ENCODE data around the gene DNAH12. TPM values are rescaled to one million over a fixed set of nuclear protein-coding genes. Genes with fewer than 3 reads are reported as not detected.
"Not testable (repeated sequence)": the region's sequence is repeated elsewhere in the genome, so short reads cannot be mapped to it uniquely, and the experiment has no call there.

DNAH12 gene
- polyA plus RNA-seq, 1 donor from 2014 or later, result 1.8 TPM

DNA sequence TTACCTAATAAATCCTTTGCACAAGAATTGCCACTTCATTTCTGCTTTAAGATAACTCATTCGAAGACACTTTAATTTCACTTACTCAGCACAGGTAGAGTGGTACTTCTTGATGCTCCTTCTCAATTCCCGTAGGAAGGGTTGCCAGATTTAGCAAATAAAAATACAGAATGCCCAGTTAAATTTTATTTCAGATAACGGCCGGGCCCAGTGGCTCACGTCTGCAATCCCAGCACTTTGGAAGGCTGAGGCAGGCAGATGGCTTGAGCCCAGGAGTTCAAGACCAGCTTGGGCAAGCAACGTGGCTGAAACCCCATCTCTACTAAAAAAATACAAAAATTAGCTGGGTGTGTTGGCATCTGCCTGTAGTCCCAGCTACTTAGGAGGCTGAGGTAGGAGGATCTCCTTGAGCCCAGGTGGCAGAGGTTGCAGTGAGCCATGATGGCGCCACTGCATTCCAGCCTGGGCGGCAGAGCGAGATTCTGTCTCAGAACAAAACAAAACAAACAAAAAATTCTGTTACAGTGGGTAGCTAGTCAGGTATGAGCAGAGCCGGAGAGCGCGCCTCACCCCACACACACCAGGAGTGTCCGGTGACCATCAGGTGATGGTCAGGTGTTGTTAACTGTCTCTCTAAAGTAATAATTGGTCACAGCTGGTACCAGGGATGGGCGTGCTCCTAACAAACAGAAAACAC is 92.8 kb downstream of the DNAH12 start:
- H4K20me1 ChIP-seq (ENCODE audit: insufficient read depth), result no peaks in the 10 kb centered on the region
- H3K9me3 ChIP-seq (ENCODE audit: low read length), result no peaks in the 10 kb centered on the region
- no peak overlapping the region for H2AFZ ChIP-seq (ENCODE audit: low read depth, low read length)
- H3K27ac ChIP-seq (ENCODE audit: low read length), result no peak overlapping the region
- no peak overlapping the region for H3K4me3 ChIP-seq (ENCODE audit: low read length)
- no peaks in the 10 kb centered on the region for H3K27me3 ChIP-seq (ENCODE audit: insufficient read depth, low read depth, low read length)
- no peaks in the 10 kb centered on the region for H3K9me2 ChIP-seq (ENCODE audit: insufficient read depth, low read length)
- TF ChIP-seq, protein P1, sequence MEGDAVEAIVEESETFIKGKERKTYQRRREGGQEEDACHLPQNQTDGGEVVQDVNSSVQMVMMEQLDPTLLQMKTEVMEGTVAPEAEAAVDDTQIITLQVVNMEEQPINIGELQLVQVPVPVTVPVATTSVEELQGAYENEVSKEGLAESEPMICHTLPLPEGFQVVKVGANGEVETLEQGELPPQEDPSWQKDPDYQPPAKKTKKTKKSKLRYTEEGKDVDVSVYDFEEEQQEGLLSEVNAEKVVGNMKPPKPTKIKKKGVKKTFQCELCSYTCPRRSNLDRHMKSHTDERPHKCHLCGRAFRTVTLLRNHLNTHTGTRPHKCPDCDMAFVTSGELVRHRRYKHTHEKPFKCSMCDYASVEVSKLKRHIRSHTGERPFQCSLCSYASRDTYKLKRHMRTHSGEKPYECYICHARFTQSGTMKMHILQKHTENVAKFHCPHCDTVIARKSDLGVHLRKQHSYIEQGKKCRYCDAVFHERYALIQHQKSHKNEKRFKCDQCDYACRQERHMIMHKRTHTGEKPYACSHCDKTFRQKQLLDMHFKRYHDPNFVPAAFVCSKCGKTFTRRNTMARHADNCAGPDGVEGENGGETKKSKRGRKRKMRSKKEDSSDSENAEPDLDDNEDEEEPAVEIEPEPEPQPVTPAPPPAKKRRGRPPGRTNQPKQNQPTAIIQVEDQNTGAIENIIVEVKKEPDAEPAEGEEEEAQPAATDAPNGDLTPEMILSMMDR (IDR thresholded peaks at IDR 0.05; ENCODE audit: poor library complexity, severe bottlenecking), result no peak
- TF ChIP-seq EP300 (conservative IDR thresholded peaks at IDR 0.05; ENCODE audit: poor library complexity, severe bottlenecking) (no peak), POLR2AphosphoS5 (IDR thresholded peaks at IDR 0.05) (no peak), TAF1 (IDR thresholded peaks at IDR 0.05; ENCODE audit: low read depth) (no peak), MXI1 (conservative IDR thresholded peaks at IDR 0.05; ENCODE audit: poor library complexity, severe bottlenecking) (no peak), SMC3 (conservative IDR thresholded peaks at IDR 0.05; ENCODE audit: poor library complexity) (no peak), RAD21 (conservative IDR thresholded peaks at IDR 0.05) (no peak), EZH2 (IDR thresholded peaks at IDR 0.05; ENCODE audit: borderline replicate concordance, insufficient read depth, low read length, poor library complexity, severe bottlenecking) (no peak)
- TF ChIP-seq, protein P2, sequence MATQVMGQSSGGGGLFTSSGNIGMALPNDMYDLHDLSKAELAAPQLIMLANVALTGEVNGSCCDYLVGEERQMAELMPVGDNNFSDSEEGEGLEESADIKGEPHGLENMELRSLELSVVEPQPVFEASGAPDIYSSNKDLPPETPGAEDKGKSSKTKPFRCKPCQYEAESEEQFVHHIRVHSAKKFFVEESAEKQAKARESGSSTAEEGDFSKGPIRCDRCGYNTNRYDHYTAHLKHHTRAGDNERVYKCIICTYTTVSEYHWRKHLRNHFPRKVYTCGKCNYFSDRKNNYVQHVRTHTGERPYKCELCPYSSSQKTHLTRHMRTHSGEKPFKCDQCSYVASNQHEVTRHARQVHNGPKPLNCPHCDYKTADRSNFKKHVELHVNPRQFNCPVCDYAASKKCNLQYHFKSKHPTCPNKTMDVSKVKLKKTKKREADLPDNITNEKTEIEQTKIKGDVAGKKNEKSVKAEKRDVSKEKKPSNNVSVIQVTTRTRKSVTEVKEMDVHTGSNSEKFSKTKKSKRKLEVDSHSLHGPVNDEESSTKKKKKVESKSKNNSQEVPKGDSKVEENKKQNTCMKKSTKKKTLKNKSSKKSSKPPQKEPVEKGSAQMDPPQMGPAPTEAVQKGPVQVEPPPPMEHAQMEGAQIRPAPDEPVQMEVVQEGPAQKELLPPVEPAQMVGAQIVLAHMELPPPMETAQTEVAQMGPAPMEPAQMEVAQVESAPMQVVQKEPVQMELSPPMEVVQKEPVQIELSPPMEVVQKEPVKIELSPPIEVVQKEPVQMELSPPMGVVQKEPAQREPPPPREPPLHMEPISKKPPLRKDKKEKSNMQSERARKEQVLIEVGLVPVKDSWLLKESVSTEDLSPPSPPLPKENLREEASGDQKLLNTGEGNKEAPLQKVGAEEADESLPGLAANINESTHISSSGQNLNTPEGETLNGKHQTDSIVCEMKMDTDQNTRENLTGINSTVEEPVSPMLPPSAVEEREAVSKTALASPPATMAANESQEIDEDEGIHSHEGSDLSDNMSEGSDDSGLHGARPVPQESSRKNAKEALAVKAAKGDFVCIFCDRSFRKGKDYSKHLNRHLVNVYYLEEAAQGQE (IDR thresholded peaks at IDR 0.05; ENCODE audit: borderline replicate concordance), result no peak
- no peaks in the 10 kb centered on the region for H3K79me2 ChIP-seq (replicated peaks; ENCODE audit: insufficient read depth, low read length)
- H3F3A ChIP-seq (ENCODE audit: insufficient read depth, low read length, poor library complexity, severe bottlenecking), result no peaks in the 10 kb centered on the region
- H3K9ac ChIP-seq (ENCODE audit: low read length), result no peak overlapping the region
- H3K4me2 ChIP-seq (ENCODE audit: low read length), result no peak overlapping the region
- no peaks in the 10 kb centered on the region for H3K36me3 ChIP-seq (ENCODE audit: insufficient read depth, low read length)

DNA sequence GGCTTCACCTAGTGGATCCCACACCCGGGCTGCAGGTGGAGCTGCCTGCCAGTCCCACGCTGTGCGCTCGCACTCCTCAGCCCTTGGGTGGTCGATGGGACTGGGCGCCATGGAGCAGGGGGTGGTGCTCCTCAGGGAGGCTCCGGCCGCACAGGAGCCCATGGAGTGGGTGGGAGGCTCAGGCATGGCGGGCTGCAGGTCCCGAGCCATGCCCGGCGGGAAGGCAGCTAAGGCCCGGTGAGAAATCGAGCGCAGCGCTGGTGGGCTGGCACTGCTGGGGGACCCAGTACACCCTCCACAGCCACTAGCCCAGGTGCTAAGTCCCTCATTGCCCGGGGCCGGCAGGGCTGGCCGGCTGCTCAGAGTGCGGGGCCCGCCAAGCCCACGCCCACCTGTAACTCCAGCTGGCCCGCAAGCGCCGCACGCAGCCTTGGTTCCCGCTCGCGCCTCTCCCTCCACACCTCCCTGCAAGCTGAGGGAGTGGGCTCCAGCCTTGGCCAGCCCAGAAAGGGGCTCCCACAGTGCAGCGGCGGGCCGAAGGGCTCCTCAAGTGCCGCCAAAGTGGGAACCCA is 94.8 kb downstream of the DNAH12 start:
- not testable (repeated sequence) for H3K79me2 ChIP-seq (replicated peaks; ENCODE audit: insufficient read depth, low read length); H3K4me3 ChIP-seq (ENCODE audit: low read length); H3F3A ChIP-seq (ENCODE audit: insufficient read depth, low read length, poor library complexity, severe bottlenecking); H3K4me2 ChIP-seq (ENCODE audit: low read length); H3K36me3 ChIP-seq (ENCODE audit: insufficient read depth, low read length); H3K9me3 ChIP-seq (ENCODE audit: low read length); H3K27me3 ChIP-seq (ENCODE audit: insufficient read depth, low read depth, low read length); H3K9me2 ChIP-seq (ENCODE audit: insufficient read depth, low read length); H3K27ac ChIP-seq (ENCODE audit: low read length); H4K20me1 ChIP-seq (ENCODE audit: insufficient read depth); H3K9ac ChIP-seq (ENCODE audit: low read length); H2AFZ ChIP-seq (ENCODE audit: low read depth, low read length)

- not testable (repeated sequence) for H3K4me2 ChIP-seq (ENCODE audit: low read length); H3K79me2 ChIP-seq (replicated peaks; ENCODE audit: insufficient read depth, low read length); H3F3A ChIP-seq (ENCODE audit: insufficient read depth, low read length, poor library complexity, severe bottlenecking); H3K27ac ChIP-seq (ENCODE audit: low read length); H3K9ac ChIP-seq (ENCODE audit: low read length); H3K9me3 ChIP-seq (ENCODE audit: low read length); H3K36me3 ChIP-seq (ENCODE audit: insufficient read depth, low read length); H3K27me3 ChIP-seq (ENCODE audit: insufficient read depth, low read depth, low read length); H4K20me1 ChIP-seq (ENCODE audit: insufficient read depth); H3K9me2 ChIP-seq (ENCODE audit: insufficient read depth, low read length); H2AFZ ChIP-seq (ENCODE audit: low read depth, low read length); H3K4me3 ChIP-seq (ENCODE audit: low read length)
Observed at GRCh38 chr3:57448489-57448888, 95.7 kb downstream of the DNAH12 start.

Measured in neural cell (in vitro differentiated cells).